ENCODE measurements around the gene CCL25.

CCL25 gene

DNA sequence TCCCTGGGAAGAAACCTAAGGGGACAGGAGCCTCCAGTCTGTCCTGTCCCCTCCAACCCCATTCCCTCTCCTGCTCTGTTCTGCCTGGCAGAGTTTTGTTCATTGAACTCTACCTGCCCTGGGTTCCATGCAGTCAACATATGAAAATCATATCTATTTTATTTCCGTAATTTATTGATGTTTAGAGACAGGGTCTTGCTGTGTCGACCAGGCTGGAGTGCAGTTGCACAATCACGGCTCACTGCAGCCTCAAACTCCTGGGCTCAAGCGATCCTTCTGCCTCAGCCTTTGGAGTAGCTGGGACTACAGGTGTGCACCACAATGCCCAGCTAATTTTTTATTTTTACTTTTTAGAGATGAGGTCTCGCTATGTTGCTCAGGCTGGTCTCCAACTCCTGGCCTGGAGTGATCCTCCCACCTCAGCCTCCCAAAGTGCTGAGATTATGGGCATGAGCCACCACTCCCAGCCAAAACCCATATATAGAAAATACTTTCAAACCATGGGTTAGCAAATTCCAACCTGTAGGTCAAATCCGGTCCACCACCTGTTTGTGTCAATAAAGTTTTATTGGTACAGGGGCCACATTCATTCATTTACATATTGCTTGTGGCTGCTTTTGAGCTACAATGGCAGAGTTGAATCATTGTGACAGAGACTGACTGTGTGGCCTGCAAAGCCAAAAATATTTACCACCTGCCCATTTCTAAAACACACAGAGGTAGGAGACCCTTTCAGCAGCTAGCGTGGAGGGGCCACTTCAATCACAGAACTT is 57.5 kb downstream of the CCL25 start:
- H3K27ac ChIP-seq (ENCODE audit: extremely low read depth, low read depth, low read length), result no peak overlapping the region
- ChIA-PET POLR2A (no interaction called here), CTCF (interaction anchor here (0.5 kb wide), 1 partner anchor 78 kb away, joined by 5 read pairs; no protein-coding TSS in a partner anchor)
- H3K36me3 ChIP-seq (ENCODE audit: control insufficient read depth in 2 of 2, insufficient read depth in 1 of 2, low read length in 2 of 2), result no peaks in the 10 kb centered on the region
- H3K4me3 ChIP-seq (ENCODE audit: low read depth, low read length), result no peak overlapping the region
- TF ChIP-seq ZNF394 (tag by site-specific recombination; IDR thresholded peaks at IDR 0.05; ENCODE audit: borderline replicate concordance) (peak; percentile 17; the same call in 1 of the 2 replicates), ZIC2 (tag by site-specific recombination; IDR thresholded peaks at IDR 0.05) (0 out of 2 replicates have a peak, but pooled peaks have one; percentile 3), ZNF701 (tag by site-specific recombination; IDR thresholded peaks at IDR 0.05) (no peak), SCRT2 (tag by site-specific recombination; IDR thresholded peaks at IDR 0.05) (0 out of 2 replicates have a peak, but pooled peaks have one; percentile 34), ZNF2 (tag by site-specific recombination; IDR thresholded peaks at IDR 0.05) (no peak), KLF7 (tag by site-specific recombination; IDR thresholded peaks at IDR 0.05; ENCODE audit: borderline replicate concordance) (no peak), ZNF10 (tag by site-specific recombination; IDR thresholded peaks at IDR 0.05) (no peak), ZFP69B (tag by site-specific recombination; IDR thresholded peaks at IDR 0.05) (no peak)
- H3K4me1 ChIP-seq (ENCODE audit: control insufficient read depth, insufficient read depth, low read length), result no peaks in the 10 kb centered on the region
- no peaks in the 10 kb centered on the region for H3K9me3 ChIP-seq (ENCODE audit: control insufficient read depth, insufficient read depth, low read depth, low read length)

DNA sequence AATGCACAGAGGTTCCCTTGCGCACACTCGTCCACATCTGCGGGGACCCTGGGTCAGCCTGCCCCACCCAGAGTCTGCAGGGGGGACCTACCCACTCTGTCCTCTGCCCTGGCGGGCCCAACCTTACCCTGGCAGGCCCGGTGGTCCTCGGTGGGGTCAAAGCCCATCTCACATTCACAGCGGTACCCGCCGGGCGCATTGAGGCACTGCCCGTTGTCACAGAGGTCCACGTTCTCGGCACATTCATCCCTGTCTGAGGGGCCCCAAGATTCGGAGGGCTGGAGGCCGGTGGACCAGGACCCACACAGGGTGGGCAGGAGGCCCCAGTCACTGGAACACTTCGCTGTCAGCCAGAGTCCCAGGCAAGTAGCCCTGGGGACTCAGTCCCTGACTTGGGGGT is 58.4 kb downstream of the CCL25 start:
- no peak overlapping the region for H3K4me3 ChIP-seq (ENCODE audit: low read depth, low read length)
- ChIA-PET POLR2A (no interaction called here), CTCF (no interaction called here)

More for the DNA sequence above, 58.4 kb downstream of the CCL25 start:
- Histone ChIP-seq H3K9me3 (ENCODE audit: control insufficient read depth, insufficient read depth, low read depth, low read length) (no peaks in the 10 kb centered on the region), H3K36me3 (ENCODE audit: control insufficient read depth in 2 of 2, insufficient read depth in 1 of 2, low read length in 2 of 2) (no peaks in the 10 kb centered on the region), H3K4me1 (ENCODE audit: control insufficient read depth, insufficient read depth, low read length) (no peaks in the 10 kb centered on the region), H3K27ac (ENCODE audit: extremely low read depth, low read depth, low read length) (no peak overlapping the region)
- TF ChIP-seq SCRT2 (tag by site-specific recombination; IDR thresholded peaks at IDR 0.05), result no peak
- TF ChIP-seq ZNF366 (tag by site-specific recombination; conservative IDR thresholded peaks at IDR 0.05), result no peak
- no peak for TF ChIP-seq ZNF585B (tag by site-specific recombination; IDR thresholded peaks at IDR 0.05)
- TF ChIP-seq ZNF292 (tag by site-specific recombination; IDR thresholded peaks at IDR 0.05; ENCODE audit: borderline replicate concordance, low read depth), result no peak
- no peak for TF ChIP-seq ZNF157 (tag by site-specific recombination; IDR thresholded peaks at IDR 0.05)
- no peak for TF ChIP-seq ZNF335 (tag by site-specific recombination; conservative IDR thresholded peaks at IDR 0.05)
- TF ChIP-seq ZNF280C (tag by site-specific recombination; IDR thresholded peaks at IDR 0.05), result no peak
- no peak for TF ChIP-seq ZNF266 (tag by site-specific recombination; IDR thresholded peaks at IDR 0.05; ENCODE audit: low read depth)
- TF ChIP-seq ZNF26 (tag by site-specific recombination; IDR thresholded peaks at IDR 0.05), result no peak
- TF ChIP-seq PRDM6 (tag by site-specific recombination; IDR thresholded peaks at IDR 0.05), result no peak

Measured in HEK293 (cell line).